Stimulated activated CD8-positive, alpha-beta memory T cell treated with anti-CD3 and anti-CD28 coated beads, Interleukin-15, amount 100 ng/mL, for 48 hours (primary cell): Measurements from ENCODE around the gene PLEKHM3.

Experiments used
- DNase-seq, 2 donors: peaks; one replicate each; pipeline ENCODE4 v3.0.0-alpha.2; 2020; ENCODE audit warnings: low read depth in 2 of 2

The PLEKHM3 gene

GRCh38 chr2:207863345-207863744 is 162.0 kb downstream of the PLEKHM3 start:
- no peak for DNase-seq

GRCh38 chr2:207861789-207862188 is 163.5 kb downstream of the PLEKHM3 start:
- DNase-seq: no peak

GRCh38 chr2:207860685-207861084 is 164.6 kb downstream of the PLEKHM3 start:
- DNase-seq: no peak

GRCh38 chr2:207855591-207855990 is 169.7 kb downstream of the PLEKHM3 start:
- DNase-seq: no peak

GRCh38 chr2:207854484-207855440 is 170.6 kb downstream of the PLEKHM3 start:
- DNase-seq: no peak

- no peak for DNase-seq
These were observed 172.5 kb downstream of the PLEKHM3 start for GRCh38 chr2:207852791-207853190.

- DNase-seq: no peak
These were observed 175.9 kb downstream of the PLEKHM3 start for GRCh38 chr2:207849443-207849842.

GRCh38 chr2:207848545-207848928 is 176.8 kb downstream of the PLEKHM3 start:
- no peak for DNase-seq

GRCh38 chr2:207847807-207848544 is 177.4 kb downstream of the PLEKHM3 start:
- DNase-seq: no peak

GRCh38 chr2:207847098-207847806 is 178.1 kb downstream of the PLEKHM3 start:
- DNase-seq: no peak

GRCh38 chr2:207845202-207845864 is 180.0 kb downstream of the PLEKHM3 start:
- no peak for DNase-seq

GRCh38 chr2:207844648-207845047 is 180.7 kb downstream of the PLEKHM3 start:
- DNase-seq: no peak

- no peak for DNase-seq
These were observed 185.2 kb downstream of the PLEKHM3 start for GRCh38 chr2:207840101-207840500.

- DNase-seq: no peak
These were observed 185.8 kb downstream of the PLEKHM3 start for GRCh38 chr2:207839575-207839974.

GRCh38 chr2:207839028-207839427 is 186.3 kb downstream of the PLEKHM3 start:
- DNase-seq: no peak

- DNase-seq: no peak
These were observed 188.7 kb downstream of the PLEKHM3 start for GRCh38 chr2:207836521-207837133.

- DNase-seq: no peak
These were observed 189.5 kb downstream of the PLEKHM3 start for GRCh38 chr2:207835805-207836204.

- DNase-seq: no peak
These were observed 192.0 kb downstream of the PLEKHM3 start for GRCh38 chr2:207833251-207833751.

GRCh38 chr2:207831584-207832248 is 193.6 kb downstream of the PLEKHM3 start:
- DNase-seq: no peak

GRCh38 chr2:207830778-207831438 is 194.4 kb downstream of the PLEKHM3 start:
- no peak for DNase-seq
